HG03045 (cell line): Measurements from ENCODE around the gene VPS11.
A peak's percentile ranks its signal among the peaks of the same experiment; 100 is the strongest.

Source experiments
- ATAC-seq: cut with Tn5 transposase; IDR thresholded peaks from one replicate; pipeline ENCODE4 v1.9.1; 2021; ENCODE audit warnings: mild to moderate bottlenecking, moderate library complexity; ENCODE audit not compliant: unreplicated experiment

VPS11 gene

DNA sequence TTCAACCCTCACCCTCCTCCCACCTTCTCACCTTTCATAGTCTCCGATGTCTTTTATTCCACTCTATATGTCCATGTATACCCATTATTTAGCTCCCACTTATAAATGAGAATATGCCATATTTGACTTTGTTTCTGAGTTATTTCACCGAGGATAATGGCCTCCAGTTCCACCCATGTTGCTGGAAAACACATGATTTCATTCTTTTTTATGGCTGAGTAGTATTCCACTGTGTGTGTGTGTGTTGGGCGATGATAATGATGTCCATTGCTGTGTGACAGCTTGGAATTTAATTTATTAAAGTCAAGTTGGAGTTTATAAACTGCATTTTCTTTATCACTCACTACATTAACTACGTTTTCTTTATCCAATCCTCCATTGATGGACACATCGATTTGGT lies 50.6 kb downstream of the VPS11 start:
- no peak for ATAC-seq

DNA sequence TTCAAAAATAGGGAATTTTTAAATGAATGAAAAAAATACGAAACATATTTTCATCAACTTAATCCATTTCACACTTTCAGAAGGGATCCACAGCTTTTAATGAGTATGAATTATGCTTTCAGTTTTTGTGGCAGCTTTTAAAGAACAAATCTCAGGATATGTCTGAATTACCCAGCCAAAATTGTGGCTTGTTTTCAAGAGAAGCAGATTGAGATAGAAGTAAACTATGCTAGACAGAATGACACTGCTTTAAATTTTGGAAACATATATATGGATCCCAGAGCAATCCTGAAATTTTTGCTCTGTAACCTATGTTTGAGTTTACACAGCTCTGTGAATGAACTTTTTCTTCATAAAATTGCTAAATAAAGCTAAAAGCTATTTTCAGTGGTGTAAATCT lies 51.3 kb downstream of the VPS11 start:
- no peak for ATAC-seq

- no peak for ATAC-seq
Measured at GRCh38 chr11:119120639-119121007, 53.0 kb downstream of the VPS11 start.

DNA sequence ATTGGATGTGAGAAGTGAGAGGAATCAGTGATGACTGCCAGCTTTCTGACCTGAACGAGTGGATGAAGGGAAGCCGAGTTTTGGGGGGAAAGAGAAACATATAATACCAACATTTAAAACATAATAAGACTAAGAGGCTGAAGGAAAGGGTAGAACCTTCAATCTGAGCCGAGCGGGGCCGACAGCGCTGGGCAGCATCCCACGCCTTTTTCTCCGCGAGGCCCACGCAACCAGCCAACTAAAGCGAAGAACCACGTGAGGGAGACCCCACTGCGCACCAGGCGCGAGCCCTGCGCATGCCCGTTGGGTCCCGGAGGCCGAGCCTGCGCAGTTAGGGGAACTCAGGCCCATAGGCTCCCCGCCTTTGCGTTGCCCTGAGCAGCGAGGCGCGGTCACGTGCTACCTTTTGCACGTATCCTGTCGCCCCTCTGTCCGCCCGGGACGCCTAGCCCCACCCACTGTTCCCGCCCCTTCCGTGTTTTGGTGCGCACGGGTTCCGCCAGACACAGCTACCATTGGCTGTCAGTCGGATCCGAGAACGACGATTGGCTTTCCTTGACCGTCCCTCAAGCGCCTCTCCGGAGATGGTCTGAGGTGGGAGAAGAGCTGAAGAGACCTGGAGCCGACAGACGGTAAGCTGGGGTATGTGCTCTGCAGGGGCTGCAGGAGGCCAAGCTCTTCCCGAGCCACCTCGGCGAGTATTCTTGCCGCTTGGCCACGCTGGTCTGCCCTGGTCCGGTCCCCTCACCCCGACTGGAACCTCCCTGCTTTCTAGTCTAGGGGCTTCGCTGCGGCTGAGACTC lies 53.6 kb downstream of the VPS11 start, which contains the start of gene HINFP:
Gene HINFP, plus strand, starts transcription at position 573 of the 803 bp plus-strand sequence. CDS start 5,365 bp downstream, outside the sequence.
- ATAC-seq: peak; percentile 94

- peak; percentile 0 for ATAC-seq
Measured at GRCh38 chr11:119121811-119122124, 54.1 kb downstream of the VPS11 start.

DNA sequence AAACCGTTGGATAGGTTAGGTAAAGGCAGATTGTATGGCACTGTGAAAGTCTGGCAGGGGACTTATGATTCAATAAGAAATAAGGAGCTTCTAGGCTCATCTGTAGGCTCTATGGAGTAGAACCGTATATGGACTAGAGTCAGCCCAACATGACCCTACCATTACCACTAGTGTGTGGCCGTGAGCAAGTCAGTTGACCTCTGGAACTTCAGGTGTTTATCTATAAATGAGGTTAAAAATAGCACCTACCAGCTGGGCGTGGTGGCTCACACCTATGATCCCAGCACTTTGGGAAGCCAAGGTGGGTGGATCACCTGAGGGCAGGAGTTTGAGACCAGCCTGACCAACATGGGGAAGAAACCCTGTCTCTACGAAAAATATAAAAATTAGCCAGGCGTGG lies 58.2 kb downstream of the VPS11 start:
- ATAC-seq: no peak

- ATAC-seq: no peak
Measured at GRCh38 chr11:119126675-119127268, 59.2 kb downstream of the VPS11 start.

DNA sequence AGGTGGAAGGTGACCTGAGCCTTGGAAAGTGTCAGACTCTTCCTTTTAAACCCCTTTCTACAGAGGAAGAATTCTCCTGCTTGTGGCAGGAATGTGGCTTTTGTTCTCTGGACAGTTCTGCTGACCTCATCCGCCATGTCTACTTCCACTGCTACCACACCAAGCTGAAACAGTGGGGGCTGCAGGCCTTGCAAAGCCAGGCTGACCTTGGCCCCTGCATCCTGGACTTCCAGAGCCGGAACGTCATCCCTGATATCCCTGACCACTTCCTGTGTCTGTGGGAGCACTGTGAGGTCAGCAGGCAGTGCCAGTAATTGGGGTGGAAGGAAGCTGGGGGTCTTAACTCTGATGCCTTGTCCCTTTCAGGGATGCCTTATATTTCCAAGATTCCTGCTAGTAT lies 63.0 kb downstream of the VPS11 start:
- ATAC-seq: no peak
